ENCODE results near the gene MEPE.

DNA sequence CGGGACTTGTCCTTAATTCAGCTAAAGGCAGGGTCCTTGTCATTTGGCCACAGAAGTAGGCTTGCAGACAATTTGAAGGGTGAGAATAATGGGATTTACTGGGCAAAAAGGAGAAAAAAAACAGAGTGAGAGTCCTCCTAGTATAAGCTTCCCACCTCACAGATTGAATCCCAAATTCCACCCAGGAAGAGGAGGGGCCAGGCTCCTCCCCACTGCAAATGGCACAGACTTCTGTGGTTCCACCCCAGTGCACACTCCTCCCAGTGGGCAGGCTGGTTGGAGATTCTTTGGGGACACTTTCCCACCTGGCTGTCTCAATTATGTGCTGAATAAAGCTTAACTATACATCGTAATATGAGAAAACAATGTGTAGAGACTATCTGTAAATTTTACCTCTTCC is 31.6 kb downstream of the MEPE start:
- TF ChIP-seq EZH2 (IDR thresholded peaks at IDR 0.05; ENCODE audit: insufficient read depth, poor library complexity, severe bottlenecking) = no peak
- no peak for TF ChIP-seq EZH2phosphoT487 (IDR thresholded peaks at IDR 0.05; ENCODE audit: insufficient read depth, low read depth)

Data from GM23248 (cell line).